Fibroblast of lung (primary cell): ENCODE results near the gene GCKR. TPM values are rescaled to one million over a fixed set of nuclear protein-coding genes. Genes with fewer than 3 reads are reported as not detected.
"Not testable (repeated sequence)": the region's sequence is repeated elsewhere in the genome, so short reads cannot be mapped to it uniquely, and the experiment has no call there.

ENCODE experiments used
- DNase-seq, 2 donors: peaks; one replicate each; pipeline versions ENCODE4 v3.0.0 to v3.0.0-alpha.2; 2010; ENCODE audit warnings: low read depth in 2 of 2
- H2AFZ ChIP-seq: 2 replicates; pipeline ENCODE4 v1.5.1; 2012; ENCODE audit warnings: low read length, control low read depth, inconsistent platforms
- H3K27ac ChIP-seq: 2 replicates; pipeline ENCODE4 v1.5.1; 2011; ENCODE audit warnings: low read length, control low read depth; ENCODE audit not compliant: insufficient read depth
- H3K27me3 ChIP-seq: 2 replicates; pipeline ENCODE4 v1.5.1; 2011; ENCODE audit warnings: mild to moderate bottlenecking, low read length; ENCODE audit not compliant: control insufficient read depth, insufficient read depth
- H3K36me3 ChIP-seq: 2 replicates; pipeline ENCODE4 v1.5.1; 2011; ENCODE audit warnings: low read length; ENCODE audit not compliant: control insufficient read depth, insufficient read depth
- H3K4me1 ChIP-seq: 2 replicates; pipeline ENCODE4 v1.5.1; 2011; ENCODE audit warnings: low read length; ENCODE audit not compliant: control insufficient read depth, insufficient read depth; ENCODE audit errors: extremely low read depth
- H3K4me2 ChIP-seq: 2 replicates; pipeline ENCODE4 v1.5.1; 2011; ENCODE audit warnings: low read length, control low read depth; ENCODE audit not compliant: insufficient read depth; ENCODE audit errors: extremely low read depth
- H3K4me3 ChIP-seq, 4 experiments: fragments of 200-600 bp in 1 of 4; sonication (generic) in 1 of 4; replicated peaks in 1 of 4; 2 replicates each; pipeline ENCODE4 v1.5.1; 2011 to 2016; ENCODE audit warnings: low read length in 4 of 4, low read depth in 3 of 4, mild to moderate bottlenecking in 3 of 4, control low read depth in 2 of 4, inconsistent platforms in 1 of 4, mixed read lengths in 1 of 4; ENCODE audit not compliant: insufficient read depth in 1 of 4; ENCODE audit errors: control extremely low read depth in 1 of 4
- H3K79me2 ChIP-seq: 2 replicates; pipeline ENCODE4 v1.5.1; 2012; ENCODE audit warnings: mild to moderate bottlenecking, low read length, inconsistent platforms; ENCODE audit not compliant: control insufficient read depth, insufficient read depth
- H3K9ac ChIP-seq: 2 replicates; pipeline ENCODE4 v1.5.1; 2011; ENCODE audit warnings: mild to moderate bottlenecking, low read length, control low read depth; ENCODE audit not compliant: insufficient read depth
- H3K9me3 ChIP-seq: 2 replicates; pipeline ENCODE4 v1.5.1; 2012; ENCODE audit warnings: low read depth, low read length; ENCODE audit not compliant: control insufficient read depth, insufficient read depth
- H4K20me1 ChIP-seq: 2 replicates; pipeline ENCODE4 v1.5.1; 2011; ENCODE audit warnings: low read length; ENCODE audit not compliant: control insufficient read depth, insufficient read depth; ENCODE audit errors: extremely low read depth
- CTCF ChIP-seq, 2 donors: IDR thresholded peaks in 1 of 2; conservative IDR thresholded peaks in 1 of 2; 1 replicate in 1 of 2; 2 replicates in 1 of 2; pipeline ENCODE4 v1.5.1; 2011 to 2012; ENCODE audit warnings: low read length in 2 of 2, control low read depth in 1 of 2, inconsistent platforms in 1 of 2, low read depth in 1 of 2, mild to moderate bottlenecking in 1 of 2
- EZH2 ChIP-seq: IDR thresholded peaks from 2 replicates; pipeline ENCODE4 v1.5.1; 2012; ENCODE audit warnings: low read length, control low read depth, mild to moderate bottlenecking; ENCODE audit errors: missing control alignments
- polyA plus RNA-seq, 2 donors: library from polyadenylated mRNA; depleted of rRNA in 1 of 2; stranded (reverse) in 1 of 2; unstranded in 1 of 2; fragments of >200 nt; gene quantifications; 2 replicates each; pipeline ENCODE4 v1.2.1, GENCODE V29; 2011 to 2012; ENCODE audit warnings: missing spikeins in 1 of 2
- total RNA-seq: library from RNA; depleted of rRNA; stranded (reverse); fragments of >200 nt; gene quantifications from 2 replicates; pipeline ENCODE4 v1.2.1, GENCODE V29; 2014

GCKR gene
- total and polyA plus RNA-seq, 2 donors (not counting 1 experiment from before 2014, with no cell fraction given), result 0.16 to 0.50 TPM

- H3K27me3 ChIP-seq, result peaks cover 6% of the 10 kb centered on the region
- no peaks in the 10 kb centered on the region for H4K20me1 ChIP-seq
- H3K9me3 ChIP-seq, result no peaks in the 10 kb centered on the region
- TF ChIP-seq CTCF (conservative IDR thresholded peaks at IDR 0.05 in 1 of 2, IDR thresholded peaks at IDR 0.05 in 1 of 2; ENCODE audit: low read depth in 1 of 2, low read length in 2 of 2), result no peak
- no peak for TF ChIP-seq EZH2
- no peak overlapping the region for H3K9ac ChIP-seq
- no peaks in the 10 kb centered on the region for H3K4me1 ChIP-seq
- H3K4me2 ChIP-seq, result no peak overlapping the region
- no peaks in the 10 kb centered on the region for H3K79me2 ChIP-seq
- H2AFZ ChIP-seq, result no peak overlapping the region
- H3K27ac ChIP-seq, result no peak overlapping the region
- DNase-seq, result no peak
- no peaks in the 10 kb centered on the region for H3K36me3 ChIP-seq
- H3K4me3 ChIP-seq, result no peak overlapping the region
These were observed 54.9 kb downstream of the GCKR start for GRCh38 chr2:27551514-27551913.

- H3K79me2 ChIP-seq, result no peaks in the 10 kb centered on the region
- no peak overlapping the region for H2AFZ ChIP-seq
- no peaks in the 10 kb centered on the region for H3K9me3 ChIP-seq
- H3K27ac ChIP-seq, result no peak overlapping the region
- H3K4me2 ChIP-seq, result no peak overlapping the region
- no peak for TF ChIP-seq EZH2
- TF ChIP-seq CTCF (conservative IDR thresholded peaks at IDR 0.05 in 1 of 2, IDR thresholded peaks at IDR 0.05 in 1 of 2; ENCODE audit: low read depth in 1 of 2, low read length in 2 of 2), result no peak
- H3K27me3 ChIP-seq, result peaks cover 6% of the 10 kb centered on the region
- H3K4me3 ChIP-seq, result no peak overlapping the region
- H3K36me3 ChIP-seq, result no peaks in the 10 kb centered on the region
- no peaks in the 10 kb centered on the region for H3K4me1 ChIP-seq
- no peak overlapping the region for H3K9ac ChIP-seq
- H4K20me1 ChIP-seq, result no peaks in the 10 kb centered on the region
- DNase-seq, result no peak
These were observed 56.3 kb downstream of the GCKR start for GRCh38 chr2:27552941-27553340.

GRCh38 chr2:27554451-27554850 is 57.8 kb downstream of the GCKR start:
- H3K4me3 ChIP-seq, H3K9ac ChIP-seq, H3K79me2 ChIP-seq, H3K4me2 ChIP-seq, H3K36me3 ChIP-seq, H3K27me3 ChIP-seq, H2AFZ ChIP-seq, DNase-seq, H3K9me3 ChIP-seq, H3K4me1 ChIP-seq, H3K27ac ChIP-seq, H4K20me1 ChIP-seq: not testable (repeated sequence)
